Tibial artery (tissue), 4 donors: ENCODE measurements around the gene SORCS1.

Source experiments
- DNase-seq, 2 donors: peaks; one replicate each; pipeline ENCODE4 v3.0.0-alpha.2; 2019
- H3K27ac ChIP-seq, 2 donors: fragments of 200-600 bp; sonication (generic) in 1 of 2; 1 replicate in 1 of 2; 2 replicates in 1 of 2; pipeline ENCODE4 v1.5.1; 2018 to 2019; ENCODE audit warnings: mild to moderate bottlenecking in 1 of 2
- H3K27me3 ChIP-seq, 2 donors: fragments of 200-600 bp; sonication (generic) in 1 of 2; one replicate each; pipeline versions ENCODE4 v1.5.1 to v1.6.0; 2016 to 2019
- H3K36me3 ChIP-seq, 3 donors: fragments of 200-600 bp; sonication (generic) in 2 of 3; one replicate each; pipeline ENCODE4 v1.5.1; 2016 to 2019; ENCODE audit warnings: mild to moderate bottlenecking in 2 of 3
- H3K4me1 ChIP-seq, 4 donors: fragments of 200-600 bp; sonication (generic) in 2 of 4; 1 replicate in 3 of 4; 2 replicates in 1 of 4; pipeline ENCODE4 v1.5.1; 2016 to 2019
- H3K4me3 ChIP-seq, 2 donors: fragments of 200-600 bp; sonication (generic) in 1 of 2; 1 replicate in 1 of 2; 2 replicates in 1 of 2; pipeline ENCODE4 v1.5.1; 2018 to 2019; ENCODE audit warnings: mild to moderate bottlenecking in 2 of 2
- H3K9me3 ChIP-seq, 3 donors: fragments of 200-600 bp; sonication (generic) in 1 of 3; one replicate each; pipeline ENCODE4 v1.5.1; 2016 to 2019
- CTCF ChIP-seq, 2 experiments: fragments of 200-600 bp in 1 of 2; fragments of 450-650 bp in 1 of 2; IDR thresholded peaks; one replicate each; pipeline ENCODE4 v1.5.1; 2017 to 2019; ENCODE audit warnings: antibody characterized with exemption in 2 of 2, mild to moderate bottlenecking in 1 of 2, moderate library complexity in 1 of 2
- intact Hi-C: fragments of 100-400 bp; cut with DNase I; formaldehyde crosslinking; loops from one replicate; pipeline ENCODE4 v1.15.0; 2023; ENCODE audit warnings: low total_unique reads

The SORCS1 gene

GRCh38 chr10:106740071-106740470 is 424.4 kb downstream of the SORCS1 start:
- Histone ChIP-seq H3K4me1 (no peaks in the 10 kb centered on the region), H3K36me3 (no peaks in the 10 kb centered on the region), H3K9me3 (no peaks in the 10 kb centered on the region), H3K27me3 (no peaks in the 10 kb centered on the region), H3K4me3 (no peak overlapping the region), H3K27ac (no peak overlapping the region)
- DNase-seq: no peak
- intact Hi-C loops: no loop called here
- no peak for TF ChIP-seq CTCF (IDR thresholded peaks at IDR 0.05)

- no peaks in the 10 kb centered on the region for H3K27me3 ChIP-seq
- H3K4me1 ChIP-seq: no peaks in the 10 kb centered on the region
- no peak for TF ChIP-seq CTCF (IDR thresholded peaks at IDR 0.05)
- DNase-seq: no peak
- no peak overlapping the region for H3K4me3 ChIP-seq
- H3K36me3 ChIP-seq: no peaks in the 10 kb centered on the region
- no peak overlapping the region for H3K27ac ChIP-seq
- no peaks in the 10 kb centered on the region for H3K9me3 ChIP-seq
- intact Hi-C loops: no loop called here
These were observed 430.3 kb downstream of the SORCS1 start for GRCh38 chr10:106734220-106734619.

GRCh38 chr10:106728232-106728631 is 436.3 kb downstream of the SORCS1 start:
- no peak for DNase-seq
- Histone ChIP-seq H3K27me3 (no peaks in the 10 kb centered on the region), H3K4me3 (no peak overlapping the region), H3K9me3 (no peaks in the 10 kb centered on the region), H3K36me3 (no peaks in the 10 kb centered on the region), H3K27ac (no peak overlapping the region), H3K4me1 (no peaks in the 10 kb centered on the region)
- intact Hi-C loops: no loop called here
- no peak for TF ChIP-seq CTCF (IDR thresholded peaks at IDR 0.05)

- H3K4me1 ChIP-seq: no peaks in the 10 kb centered on the region
- DNase-seq: no peak
- H3K27ac ChIP-seq: no peak overlapping the region
- no peaks in the 10 kb centered on the region for H3K36me3 ChIP-seq
- no peaks in the 10 kb centered on the region for H3K27me3 ChIP-seq
- no peaks in the 10 kb centered on the region for H3K9me3 ChIP-seq
- intact Hi-C loops: no loop called here
- TF ChIP-seq CTCF (IDR thresholded peaks at IDR 0.05): no peak
- no peak overlapping the region for H3K4me3 ChIP-seq
These were observed 437.3 kb downstream of the SORCS1 start for GRCh38 chr10:106727170-106727569.

- no peak for TF ChIP-seq CTCF (IDR thresholded peaks at IDR 0.05)
- H3K4me3 ChIP-seq: no peak overlapping the region
- no peaks in the 10 kb centered on the region for H3K4me1 ChIP-seq
- H3K9me3 ChIP-seq: no peaks in the 10 kb centered on the region
- no peak for DNase-seq
- no peak overlapping the region for H3K27ac ChIP-seq
- intact Hi-C loops: no loop called here
- H3K36me3 ChIP-seq: no peaks in the 10 kb centered on the region
- H3K27me3 ChIP-seq: no peaks in the 10 kb centered on the region
These were observed 442.0 kb downstream of the SORCS1 start for GRCh38 chr10:106722524-106722923.

GRCh38 chr10:106720683-106721082 is 443.8 kb downstream of the SORCS1 start:
- DNase-seq: no peak
- Histone ChIP-seq H3K27ac (no peak overlapping the region), H3K36me3 (no peaks in the 10 kb centered on the region), H3K9me3 (no peaks in the 10 kb centered on the region), H3K4me3 (no peak overlapping the region), H3K27me3 (no peaks in the 10 kb centered on the region), H3K4me1 (no peaks in the 10 kb centered on the region)
- intact Hi-C loops: no loop called here
- no peak for TF ChIP-seq CTCF (IDR thresholded peaks at IDR 0.05)
